D721Med (cell line): ENCODE data around the gene FCER1A.

Source experiments
- DNase-seq: peaks from one replicate; pipeline ENCODE4 v3.0.0; 2011; ENCODE audit warnings: low spot score; ENCODE audit not compliant: insufficient read length
- FAIRE-seq: peaks from 2 replicates; lab custom pipeline; 2011; peaks lifted over from hg19 to GRCh38; lab: Jason Lieb, UNC
- TF ChIP-seq, protein P1 (sequence below): IDR thresholded peaks from 2 replicates; pipeline ENCODE4 v1.5.1; 2012; ENCODE audit warnings: mild to moderate bottlenecking, control low read depth; ENCODE audit not compliant: insufficient read depth; ENCODE audit errors: missing control alignments

FCER1A gene

DNA sequence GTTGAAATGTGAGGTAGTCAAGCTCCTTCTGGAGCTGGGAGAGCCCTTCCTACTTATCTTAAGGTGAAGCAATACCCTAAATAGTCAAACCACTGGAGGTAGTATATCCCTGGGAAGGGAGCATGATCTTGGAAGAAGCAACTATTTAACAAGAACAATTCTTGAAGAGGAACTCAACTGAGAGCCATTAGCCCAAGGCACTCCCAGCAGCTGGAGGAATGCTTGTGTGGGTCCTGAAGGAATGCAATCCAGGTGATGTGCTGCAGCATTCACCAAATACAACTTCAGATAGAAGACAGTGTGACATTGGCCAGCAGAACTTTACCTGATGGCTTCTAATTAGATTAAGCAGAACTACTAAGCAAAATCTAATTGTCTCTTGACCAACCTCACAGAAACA lies 9.5 kb downstream of the FCER1A start:
- FAIRE-seq (no peak), DNase-seq (no peak)
- TF ChIP-seq, protein P1, sequence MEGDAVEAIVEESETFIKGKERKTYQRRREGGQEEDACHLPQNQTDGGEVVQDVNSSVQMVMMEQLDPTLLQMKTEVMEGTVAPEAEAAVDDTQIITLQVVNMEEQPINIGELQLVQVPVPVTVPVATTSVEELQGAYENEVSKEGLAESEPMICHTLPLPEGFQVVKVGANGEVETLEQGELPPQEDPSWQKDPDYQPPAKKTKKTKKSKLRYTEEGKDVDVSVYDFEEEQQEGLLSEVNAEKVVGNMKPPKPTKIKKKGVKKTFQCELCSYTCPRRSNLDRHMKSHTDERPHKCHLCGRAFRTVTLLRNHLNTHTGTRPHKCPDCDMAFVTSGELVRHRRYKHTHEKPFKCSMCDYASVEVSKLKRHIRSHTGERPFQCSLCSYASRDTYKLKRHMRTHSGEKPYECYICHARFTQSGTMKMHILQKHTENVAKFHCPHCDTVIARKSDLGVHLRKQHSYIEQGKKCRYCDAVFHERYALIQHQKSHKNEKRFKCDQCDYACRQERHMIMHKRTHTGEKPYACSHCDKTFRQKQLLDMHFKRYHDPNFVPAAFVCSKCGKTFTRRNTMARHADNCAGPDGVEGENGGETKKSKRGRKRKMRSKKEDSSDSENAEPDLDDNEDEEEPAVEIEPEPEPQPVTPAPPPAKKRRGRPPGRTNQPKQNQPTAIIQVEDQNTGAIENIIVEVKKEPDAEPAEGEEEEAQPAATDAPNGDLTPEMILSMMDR, result no peak

DNA sequence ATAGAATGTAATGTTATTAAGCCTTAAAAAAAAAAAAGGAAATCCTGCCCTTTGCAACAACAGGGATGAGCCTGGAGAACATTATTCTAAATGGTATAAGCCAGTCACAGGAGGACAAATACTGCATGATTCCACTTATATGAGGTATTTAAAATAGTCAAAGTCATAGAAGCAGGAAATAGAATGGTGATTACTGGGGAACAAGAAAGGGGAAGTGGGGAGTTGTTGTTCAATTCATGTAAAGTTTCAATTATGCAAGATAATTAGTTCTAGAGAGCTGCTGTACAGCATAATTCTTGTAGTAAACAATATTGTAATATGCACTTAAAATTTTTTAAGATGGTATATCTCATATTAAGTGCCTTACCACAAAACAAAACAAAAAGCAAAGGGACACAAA lies 13.2 kb downstream of the FCER1A start:
- DNase-seq, result no peak

GRCh38 chr1:159318784-159319551 lies 16.8 kb downstream of the FCER1A start:
- TF ChIP-seq, protein P1, result no peak
- DNase-seq (no peak), FAIRE-seq (no peak)

More for the DNA sequence above, 13.2 kb downstream of the FCER1A start:
- FAIRE-seq, result no peak
- TF ChIP-seq, protein P1, result no peak

GRCh38 chr1:159334797-159335196 lies 32.7 kb downstream of the FCER1A start:
- TF ChIP-seq, protein P1, result no peak

DNA sequence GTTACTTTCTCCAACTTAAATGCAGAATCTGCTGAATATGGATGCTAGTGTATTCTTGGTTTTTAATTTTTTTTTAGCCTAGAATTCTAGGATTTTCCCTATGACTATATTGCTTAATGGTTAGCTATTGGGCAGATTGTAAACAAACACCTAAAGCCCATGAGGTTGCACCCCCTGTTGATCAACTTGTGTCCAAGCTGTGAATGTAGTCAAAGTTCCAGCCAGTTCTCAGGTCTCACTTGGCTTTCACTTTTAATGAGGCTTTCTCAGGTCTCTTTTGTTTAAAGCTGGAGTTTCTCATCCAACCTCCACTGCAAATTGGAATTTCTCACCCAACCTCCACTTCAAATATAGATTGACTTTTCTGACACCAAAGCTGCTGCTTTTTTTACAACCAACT lies 35.9 kb downstream of the FCER1A start:
- no peak for FAIRE-seq
- no peak for DNase-seq

More at GRCh38 chr1:159334797-159335196, 32.7 kb downstream of the FCER1A start:
- DNase-seq (no peak), FAIRE-seq (no peak)

DNA sequence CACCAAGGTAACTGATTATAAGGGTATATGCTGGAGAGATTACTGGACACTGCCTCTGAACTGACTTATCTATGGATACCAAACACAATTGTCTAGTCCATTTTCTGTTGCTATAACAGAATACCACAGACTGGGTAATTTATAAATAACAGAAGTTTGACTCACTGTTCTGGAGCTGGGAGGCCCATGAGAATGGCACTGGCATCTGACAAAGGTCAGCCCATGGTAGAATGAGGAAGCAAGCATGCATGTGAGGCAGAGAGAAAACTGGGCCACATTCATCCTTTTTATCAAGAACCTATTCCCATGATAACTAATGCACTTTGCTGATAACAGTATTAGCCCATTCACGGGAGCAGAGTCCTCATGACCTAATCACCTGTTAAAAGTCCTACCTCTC lies 37.4 kb downstream of the FCER1A start:
- no peak for FAIRE-seq
- TF ChIP-seq, protein P1, result no peak
- DNase-seq, result no peak

More for the DNA sequence above, 35.9 kb downstream of the FCER1A start:
- TF ChIP-seq, protein P1, result no peak

DNA sequence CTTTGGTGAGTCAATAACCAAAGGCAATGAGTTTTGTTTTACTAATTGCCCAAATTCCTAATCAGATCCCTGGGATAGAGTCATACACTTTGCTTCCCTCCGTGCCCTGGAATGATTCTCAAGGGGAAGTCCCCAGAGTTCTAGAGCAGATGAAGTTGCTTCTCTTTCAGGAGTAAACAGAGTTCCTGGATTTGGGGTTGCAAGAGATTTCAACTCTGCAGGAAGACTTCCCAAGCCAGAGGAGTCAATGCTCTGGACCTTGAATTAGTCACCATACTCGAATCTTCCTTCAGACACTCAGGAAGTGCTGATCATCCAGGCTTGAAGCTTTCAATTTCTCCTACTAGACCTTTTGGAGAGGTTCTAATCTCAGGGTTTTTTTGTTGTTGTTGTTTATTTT lies 39.6 kb downstream of the FCER1A start:
- FAIRE-seq, result no peak
- TF ChIP-seq, protein P1, result no peak
- DNase-seq, result no peak
